Muscle of leg (tissue), 11 donors: ENCODE data around the gene F2. TPM values are rescaled to one million over a fixed set of nuclear protein-coding genes. Genes with fewer than 3 reads are reported as not detected.

ENCODE experiments used
- DNase-seq: peaks from one replicate; pipeline ENCODE4 v3.0.0; 2013
- H3K27ac ChIP-seq: one replicate; pipeline ENCODE4 v1.5.1; 2013; ENCODE audit warnings: mild to moderate bottlenecking, low read length, control low read depth
- H3K27me3 ChIP-seq: one replicate; pipeline ENCODE4 v1.6.1; 2013; ENCODE audit warnings: low read length; ENCODE audit not compliant: control insufficient read depth, insufficient read depth
- H3K36me3 ChIP-seq: one replicate; pipeline ENCODE4 v1.6.1; 2013; ENCODE audit warnings: low read length; ENCODE audit not compliant: control insufficient read depth, insufficient read depth
- H3K4me1 ChIP-seq: one replicate; pipeline ENCODE4 v1.6.1; 2013; ENCODE audit warnings: low read length; ENCODE audit not compliant: control insufficient read depth, insufficient read depth
- H3K4me3 ChIP-seq: one replicate; pipeline ENCODE4 v1.5.1; 2013; ENCODE audit warnings: low read length, control low read depth
- H3K9me3 ChIP-seq: replicated peaks from 2 replicates; pipeline ENCODE4 v1.6.1; 2013; ENCODE audit warnings: low read depth, low read length; ENCODE audit not compliant: control insufficient read depth
- WGBS: methylation state at CpG from one replicate; pipeline ENCODE4 v1.1.5; 2013; ENCODE audit warnings: missing lambda C conversion rate; ENCODE audit not compliant: insufficient coverage; 5-methylcytosine and 5-hydroxymethylcytosine counted together
- polyA plus RNA-seq, 8 donors: library from polyadenylated mRNA; unstranded; fragments of 120-200 nt; gene quantifications; one replicate each; pipeline versions ENCODE4 v1.2.1 to v1.2.3, GENCODE V29; 2013; ENCODE audit warnings: inconsistent platforms in 1 of 8, low replicate concordance in 1 of 8; ENCODE audit not compliant: insufficient read length in 8 of 8, insufficient read depth in 1 of 8
- total RNA-seq: library from RNA; stranded (reverse); fragments of 120-200 nt; gene quantifications from one replicate; pipeline ENCODE4 v1.2.4, GENCODE V29; 2013

Gene F2
- total and polyA plus RNA-seq, 9 donors = 0.13 to 1.4 (median 0.41) TPM; not detected in 6

GRCh38 chr11:46741600-46742484, 22.8 kb downstream of the F2 start:
- Histone ChIP-seq H3K27ac (no peak overlapping the region), H3K4me3 (no peak overlapping the region), H3K27me3 (no peaks in the 10 kb centered on the region), H3K36me3 (peaks cover 47% of the 10 kb centered on the region), H3K9me3 (no peaks in the 10 kb centered on the region), H3K4me1 (no peaks in the 10 kb centered on the region)
- 55% methylated on average over 3 of the region's 12 CpGs for WGBS
- peak; percentile 20 for DNase-seq

- Histone ChIP-seq H3K4me3 (no peak overlapping the region), H3K36me3 (peaks cover 58% of the 10 kb centered on the region), H3K9me3 (no peaks in the 10 kb centered on the region), H3K27ac (no peak overlapping the region), H3K27me3 (no peaks in the 10 kb centered on the region), H3K4me1 (no peaks in the 10 kb centered on the region)
- no peak for DNase-seq
- no CpG with 5 or more reads among the region's 2 CpGs for WGBS
Observed at GRCh38 chr11:46743043-46743442, 24.0 kb downstream of the F2 start.

GRCh38 chr11:46743693-46744339, 24.8 kb downstream of the F2 start:
- peaks cover 61% of the 10 kb centered on the region for H3K36me3 ChIP-seq
- 97% methylated on average over 6 of the region's 10 CpGs for WGBS
- H3K27ac ChIP-seq = no peak overlapping the region

GRCh38 chr11:46745328-46745727, 26.3 kb downstream of the F2 start:
- no peaks in the 10 kb centered on the region for H3K27me3 ChIP-seq
- DNase-seq = no peak
- no CpG with 5 or more reads among the region's 1 CpG for WGBS
- no peak overlapping the region for H3K27ac ChIP-seq
- no peaks in the 10 kb centered on the region for H3K4me1 ChIP-seq
- peaks cover 70% of the 10 kb centered on the region for H3K36me3 ChIP-seq
- no peak overlapping the region for H3K4me3 ChIP-seq
- no peaks in the 10 kb centered on the region for H3K9me3 ChIP-seq

More at GRCh38 chr11:46743693-46744339, 24.8 kb downstream of the F2 start:
- H3K4me1 ChIP-seq = no peaks in the 10 kb centered on the region
- DNase-seq = no peak
- H3K9me3 ChIP-seq = no peaks in the 10 kb centered on the region
- no peaks in the 10 kb centered on the region for H3K27me3 ChIP-seq
- H3K4me3 ChIP-seq = no peak overlapping the region

- H3K36me3 ChIP-seq = peaks cover 74% of the 10 kb centered on the region
- no peak overlapping the region for H3K27ac ChIP-seq
- no peaks in the 10 kb centered on the region for H3K27me3 ChIP-seq
- H3K9me3 ChIP-seq = no peaks in the 10 kb centered on the region
- no peak overlapping the region for H3K4me3 ChIP-seq
- H3K4me1 ChIP-seq = no peaks in the 10 kb centered on the region
- DNase-seq = no peak
- WGBS = no CpG with 5 or more reads among the region's 3 CpGs
Observed at GRCh38 chr11:46745995-46746394, 27.0 kb downstream of the F2 start.

GRCh38 chr11:46747150-46747549, 28.1 kb downstream of the F2 start:
- H3K9me3 ChIP-seq = no peaks in the 10 kb centered on the region
- H3K4me3 ChIP-seq = no peak overlapping the region
- H3K27me3 ChIP-seq = no peaks in the 10 kb centered on the region
- peaks cover 69% of the 10 kb centered on the region for H3K36me3 ChIP-seq
- no peaks in the 10 kb centered on the region for H3K4me1 ChIP-seq
- H3K27ac ChIP-seq = no peak overlapping the region
- DNase-seq = no peak
- no CpG with 5 or more reads among the region's 6 CpGs for WGBS

- Histone ChIP-seq H3K36me3 (peaks cover 65% of the 10 kb centered on the region), H3K4me1 (no peaks in the 10 kb centered on the region), H3K4me3 (no peak overlapping the region), H3K27ac (no peak overlapping the region), H3K27me3 (no peaks in the 10 kb centered on the region), H3K9me3 (no peaks in the 10 kb centered on the region)
- DNase-seq = no peak
Observed at GRCh38 chr11:46755962-46756361, 36.9 kb downstream of the F2 start.

GRCh38 chr11:46759196-46759595, 40.2 kb downstream of the F2 start:
- Histone ChIP-seq H3K27me3 (no peaks in the 10 kb centered on the region), H3K4me3 (no peak overlapping the region), H3K4me1 (no peaks in the 10 kb centered on the region), H3K36me3 (peaks cover 64% of the 10 kb centered on the region), H3K27ac (no peak overlapping the region), H3K9me3 (no peaks in the 10 kb centered on the region)
- DNase-seq = no peak
- WGBS = 94% methylated on average over 4 of the region's 6 CpGs

- Histone ChIP-seq H3K27ac (no peak overlapping the region), H3K4me3 (no peak overlapping the region), H3K36me3 (peaks cover 58% of the 10 kb centered on the region), H3K4me1 (no peaks in the 10 kb centered on the region), H3K9me3 (no peaks in the 10 kb centered on the region), H3K27me3 (no peaks in the 10 kb centered on the region)
- WGBS = 100% methylated on average over 3 of the region's 6 CpGs
- no peak for DNase-seq
Observed at GRCh38 chr11:46760429-46761128, 41.6 kb downstream of the F2 start.

GRCh38 chr11:46761807-46762206, 42.8 kb downstream of the F2 start:
- Histone ChIP-seq H3K36me3 (peaks cover 54% of the 10 kb centered on the region), H3K9me3 (no peaks in the 10 kb centered on the region), H3K27ac (no peak overlapping the region), H3K27me3 (no peaks in the 10 kb centered on the region), H3K4me1 (no peaks in the 10 kb centered on the region), H3K4me3 (no peak overlapping the region)
- 77% methylated on average over 2 of the region's 4 CpGs for WGBS
- no peak for DNase-seq
